NCI-H460 (cell line): Measurements from ENCODE around the gene KBTBD12. TPM values are rescaled to one million over a fixed set of nuclear protein-coding genes. Genes with fewer than 3 reads are reported as not detected.
"Not testable (repeated sequence)": the region's sequence is repeated elsewhere in the genome, so short reads cannot be mapped to it uniquely, and the experiment has no call there.

Experiments
- DNase-seq: peaks from one replicate; pipeline ENCODE4 v3.0.0-alpha.2; 2016; ENCODE audit warnings: low read depth; ENCODE audit errors: extremely low read depth
- polyA plus RNA-seq: library from polyadenylated mRNA; depleted of rRNA; stranded (reverse); fragments of >200 nt; gene quantifications from 2 replicates; pipeline ENCODE4 v1.2.3, GENCODE V29; 2014; cell fraction: nucleus; rRNA removed
- total RNA-seq: library from RNA; depleted of rRNA; stranded (reverse); fragments of >200 nt; shearing (Covaris generic); gene quantifications from 2 replicates; pipeline ENCODE4 v1.2.3, GENCODE V29; 2014; rRNA removed

Gene KBTBD12
- not detected in 2 replicates for total RNA-seq
- polyA plus RNA-seq = not detected in 2 replicates

- no peak for DNase-seq
These were observed at the start of gene KBTBD12 for GRCh38 chr3:127915115-127915936. TSS of gene KBTBD12 (plus strand) at chr3:127915232. CDS start at chr3:127923062, 7,830 bp downstream.

- DNase-seq = no peak
These were observed 49.1 kb upstream of the KBTBD12 start for GRCh38 chr3:127865941-127866340.

- no peak for DNase-seq
These were observed 47.6 kb upstream of the KBTBD12 start for GRCh38 chr3:127867412-127867811.

GRCh38 chr3:127867986-127868385, 47.0 kb upstream of the KBTBD12 start:
- no peak for DNase-seq

GRCh38 chr3:127870156-127870555, 44.9 kb upstream of the KBTBD12 start:
- DNase-seq = no peak

- DNase-seq = not testable (repeated sequence)
These were observed 40.9 kb upstream of the KBTBD12 start for GRCh38 chr3:127874097-127874496.

- no peak for DNase-seq
These were observed 33.4 kb upstream of the KBTBD12 start for GRCh38 chr3:127881586-127881985.

- DNase-seq = no peak
These were observed 31.0 kb upstream of the KBTBD12 start for GRCh38 chr3:127884041-127884440.

- DNase-seq = no peak
These were observed 28.6 kb upstream of the KBTBD12 start for GRCh38 chr3:127886231-127886955.

- no peak for DNase-seq
These were observed 28.1 kb upstream of the KBTBD12 start for GRCh38 chr3:127886956-127887231.

GRCh38 chr3:127887321-127887720, 27.7 kb upstream of the KBTBD12 start:
- DNase-seq = no peak

GRCh38 chr3:127888156-127888555, 26.9 kb upstream of the KBTBD12 start:
- DNase-seq = no peak

- no peak for DNase-seq
These were observed 26.4 kb upstream of the KBTBD12 start for GRCh38 chr3:127888564-127889107.

- DNase-seq = no peak
These were observed 25.6 kb upstream of the KBTBD12 start for GRCh38 chr3:127889461-127889863.

GRCh38 chr3:127889976-127890650, 24.9 kb upstream of the KBTBD12 start:
- DNase-seq = no peak

GRCh38 chr3:127890651-127891290, 24.3 kb upstream of the KBTBD12 start:
- not testable (repeated sequence) for DNase-seq

- no peak for DNase-seq
These were observed 20.6 kb upstream of the KBTBD12 start for GRCh38 chr3:127894481-127894880.

- no peak for DNase-seq
These were observed 15.8 kb upstream of the KBTBD12 start for GRCh38 chr3:127899200-127899599.

GRCh38 chr3:127899766-127900165, 15.3 kb upstream of the KBTBD12 start:
- DNase-seq = no peak

GRCh38 chr3:127900536-127900935, 14.5 kb upstream of the KBTBD12 start:
- DNase-seq = no peak

- no peak for DNase-seq
These were observed 12.5 kb upstream of the KBTBD12 start for GRCh38 chr3:127902486-127902885.
